HEK293T (cell line): Measurements from ENCODE around the gene RAP1GAP.

Experiments used
- CTCF ChIA-PET: fragments of 350-600 bp; formaldehyde crosslinking; extraction: SDS; loops from one replicate; lab custom pipeline; 2021; ENCODE audit warnings: antibody characterized with exemption, inconsistent platforms; lab: Yijun Ruan, JAX
- POLR2A ChIA-PET: fragments of 350-600 bp; formaldehyde crosslinking; extraction: SDS; loops from one replicate; lab custom pipeline; 2020; ENCODE audit warnings: antibody characterized with exemption, inconsistent platforms; lab: Yijun Ruan, JAX
- DNase-seq: peaks from one replicate; pipeline ENCODE4 v3.0.0; 2012; ENCODE audit warnings: mixed read lengths; ENCODE audit errors: extremely low spot score
- ARNT ChIP-seq: fragments of 450-650 bp; IDR thresholded peaks from 2 replicates; pipeline ENCODE4 v1.6.1; 2017; ENCODE audit warnings: mild to moderate bottlenecking
- BHLHE40 ChIP-seq: fragments of 450-650 bp; IDR thresholded peaks from 2 replicates; pipeline ENCODE4 v1.6.1; 2016; ENCODE audit warnings: mild to moderate bottlenecking, moderate library complexity, borderline replicate concordance
- CTBP1 ChIP-seq: fragments of 450-650 bp; IDR thresholded peaks from 2 replicates; pipeline ENCODE4 v1.6.1; 2016; ENCODE audit warnings: borderline replicate concordance
- ELF4 ChIP-seq: fragments of 450-650 bp; IDR thresholded peaks from 2 replicates; pipeline ENCODE4 v1.6.1; 2017; ENCODE audit warnings: antibody characterized with exemption
- FOXA1 ChIP-seq: fragments of 450-650 bp; IDR thresholded peaks from 2 replicates; pipeline ENCODE4 v1.6.1; 2016; ENCODE audit warnings: mild to moderate bottlenecking
- FOXK2 ChIP-seq: fragments of 450-650 bp; IDR thresholded peaks from 2 replicates; pipeline ENCODE4 v1.6.1; 2016; ENCODE audit warnings: mild to moderate bottlenecking
- FOXM1 ChIP-seq: fragments of 450-650 bp; IDR thresholded peaks from 2 replicates; pipeline ENCODE4 v1.6.1; 2017; ENCODE audit warnings: mild to moderate bottlenecking, borderline replicate concordance
- HDGF ChIP-seq: fragments of 450-650 bp; IDR thresholded peaks from 2 replicates; pipeline ENCODE4 v1.6.1; 2017; ENCODE audit warnings: antibody characterized with exemption, borderline replicate concordance
- L3MBTL2 ChIP-seq: fragments of 450-650 bp; conservative IDR thresholded peaks from 2 replicates; pipeline ENCODE4 v1.6.1; 2016; ENCODE audit warnings: mild to moderate bottlenecking
- LEF1 ChIP-seq: fragments of 450-650 bp; IDR thresholded peaks from 2 replicates; pipeline ENCODE4 v1.6.1; 2017; ENCODE audit warnings: mild to moderate bottlenecking, borderline replicate concordance
- NFRKB ChIP-seq: fragments of 450-650 bp; IDR thresholded peaks from 2 replicates; pipeline ENCODE4 v1.6.1; 2016; ENCODE audit warnings: mild to moderate bottlenecking, moderate library complexity
- SP1 ChIP-seq: fragments of 450-650 bp; IDR thresholded peaks from 2 replicates; pipeline ENCODE4 v1.6.1; 2017
- SUZ12 ChIP-seq: fragments of 450-650 bp; IDR thresholded peaks from 2 replicates; pipeline ENCODE4 v1.6.1; 2016; ENCODE audit warnings: mild to moderate bottlenecking
- TARDBP ChIP-seq: fragments of 450-650 bp; IDR thresholded peaks from 2 replicates; pipeline ENCODE4 v1.6.1; 2016
- ZNF384 ChIP-seq: fragments of 450-650 bp; IDR thresholded peaks from 2 replicates; pipeline ENCODE4 v1.6.1; 2016
- TF ChIP-seq, protein P1 (sequence below): fragments of 450-650 bp; IDR thresholded peaks from 2 replicates; pipeline ENCODE4 v1.6.1; 2016

Gene RAP1GAP

DNA sequence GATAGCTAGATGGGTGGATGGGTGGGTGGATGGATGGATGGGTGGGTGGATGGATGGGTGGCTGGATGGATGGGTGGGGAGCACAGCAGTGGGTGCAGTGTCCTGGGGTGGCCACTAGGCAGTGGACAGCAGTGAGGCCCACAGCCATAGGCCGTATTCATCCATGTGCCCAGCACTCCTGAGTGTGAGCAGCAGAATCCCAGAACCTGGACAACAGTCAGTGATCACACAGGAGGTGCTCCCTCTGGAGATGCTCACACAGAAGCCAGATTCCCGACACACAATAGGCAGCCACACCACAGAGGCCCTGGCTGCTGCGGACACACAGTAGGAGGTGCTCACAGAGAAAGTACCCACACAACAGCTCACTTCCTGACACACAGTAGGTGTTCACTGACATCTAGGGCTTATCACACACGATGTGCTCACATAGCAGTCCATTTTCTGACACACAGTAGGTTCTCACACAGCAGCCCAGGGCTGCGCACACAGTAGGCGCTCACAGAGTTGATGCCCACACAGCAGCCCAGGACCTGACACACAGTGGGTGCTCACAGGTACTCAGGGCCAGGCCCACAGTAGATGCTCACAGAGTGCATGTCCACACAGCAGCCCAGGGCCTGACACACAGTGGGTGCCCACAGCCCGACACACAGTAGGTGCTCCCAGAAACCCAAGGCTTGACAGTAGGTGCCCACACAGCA, 64.0 kb downstream of the RAP1GAP start:
- TF ChIP-seq ARNT (no peak), FOXK2 (no peak), HDGF (no peak), BHLHE40 (no peak), SP1 (no peak), TARDBP (no peak), NFRKB (no peak), ELF4 (no peak), FOXM1 (no peak), SUZ12 (no peak), ZNF384 (no peak), L3MBTL2 (no peak), CTBP1 (no peak), FOXA1 (no peak), LEF1 (no peak)
- TF ChIP-seq, protein P1, sequence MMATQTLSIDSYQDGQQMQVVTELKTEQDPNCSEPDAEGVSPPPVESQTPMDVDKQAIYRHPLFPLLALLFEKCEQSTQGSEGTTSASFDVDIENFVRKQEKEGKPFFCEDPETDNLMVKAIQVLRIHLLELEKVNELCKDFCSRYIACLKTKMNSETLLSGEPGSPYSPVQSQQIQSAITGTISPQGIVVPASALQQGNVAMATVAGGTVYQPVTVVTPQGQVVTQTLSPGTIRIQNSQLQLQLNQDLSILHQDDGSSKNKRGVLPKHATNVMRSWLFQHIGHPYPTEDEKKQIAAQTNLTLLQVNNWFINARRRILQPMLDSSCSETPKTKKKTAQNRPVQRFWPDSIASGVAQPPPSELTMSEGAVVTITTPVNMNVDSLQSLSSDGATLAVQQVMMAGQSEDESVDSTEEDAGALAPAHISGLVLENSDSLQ: no peak
- DNase-seq: no peak
- ChIA-PET POLR2A (no interaction called here), CTCF (no interaction called here)

DNA sequence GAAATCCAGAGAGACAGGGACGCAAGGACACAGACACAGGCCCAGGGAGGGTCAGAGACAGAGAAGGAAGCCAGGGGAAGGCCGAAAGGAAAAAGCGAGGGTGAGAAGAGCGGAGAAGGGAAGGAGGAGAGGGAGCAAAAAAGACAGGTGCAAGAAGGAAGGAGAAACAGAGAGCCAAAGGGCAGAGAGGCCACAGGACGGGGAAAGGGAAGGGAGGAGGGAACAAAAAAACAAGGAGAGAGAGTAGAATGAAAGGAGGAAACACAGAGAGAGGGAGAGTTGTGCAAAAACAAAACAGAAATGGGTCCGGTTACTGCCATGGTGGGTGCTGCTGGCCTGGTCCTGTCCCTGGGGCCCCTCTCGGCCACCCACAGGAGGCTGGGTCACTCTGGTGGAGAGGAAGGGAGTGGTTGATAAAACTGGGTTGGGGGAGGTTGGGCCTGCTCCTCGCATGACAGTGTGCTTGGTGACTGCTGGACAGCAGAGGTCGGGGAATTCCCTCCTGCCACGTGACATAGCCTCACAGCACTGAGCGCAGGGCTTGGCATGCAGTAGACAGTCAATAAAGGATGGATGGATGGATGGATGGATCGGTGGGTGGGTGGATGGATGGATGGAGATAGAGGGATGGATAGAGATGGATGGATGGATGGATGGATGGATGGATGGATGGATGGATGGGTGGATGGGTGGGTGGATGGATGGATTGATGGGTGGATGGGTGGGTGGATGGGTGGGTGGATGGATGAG, 64.8 kb downstream of the RAP1GAP start:
- DNase-seq: no peak
- CTCF ChIA-PET: no interaction called here
- POLR2A ChIA-PET: no interaction called here
- TF ChIP-seq CTBP1: no peak
- TF ChIP-seq SUZ12: no peak
- TF ChIP-seq ZNF384: no peak
- TF ChIP-seq LEF1: no peak
- TF ChIP-seq FOXM1: no peak
- TF ChIP-seq ARNT: no peak
- TF ChIP-seq FOXK2: no peak

DNA sequence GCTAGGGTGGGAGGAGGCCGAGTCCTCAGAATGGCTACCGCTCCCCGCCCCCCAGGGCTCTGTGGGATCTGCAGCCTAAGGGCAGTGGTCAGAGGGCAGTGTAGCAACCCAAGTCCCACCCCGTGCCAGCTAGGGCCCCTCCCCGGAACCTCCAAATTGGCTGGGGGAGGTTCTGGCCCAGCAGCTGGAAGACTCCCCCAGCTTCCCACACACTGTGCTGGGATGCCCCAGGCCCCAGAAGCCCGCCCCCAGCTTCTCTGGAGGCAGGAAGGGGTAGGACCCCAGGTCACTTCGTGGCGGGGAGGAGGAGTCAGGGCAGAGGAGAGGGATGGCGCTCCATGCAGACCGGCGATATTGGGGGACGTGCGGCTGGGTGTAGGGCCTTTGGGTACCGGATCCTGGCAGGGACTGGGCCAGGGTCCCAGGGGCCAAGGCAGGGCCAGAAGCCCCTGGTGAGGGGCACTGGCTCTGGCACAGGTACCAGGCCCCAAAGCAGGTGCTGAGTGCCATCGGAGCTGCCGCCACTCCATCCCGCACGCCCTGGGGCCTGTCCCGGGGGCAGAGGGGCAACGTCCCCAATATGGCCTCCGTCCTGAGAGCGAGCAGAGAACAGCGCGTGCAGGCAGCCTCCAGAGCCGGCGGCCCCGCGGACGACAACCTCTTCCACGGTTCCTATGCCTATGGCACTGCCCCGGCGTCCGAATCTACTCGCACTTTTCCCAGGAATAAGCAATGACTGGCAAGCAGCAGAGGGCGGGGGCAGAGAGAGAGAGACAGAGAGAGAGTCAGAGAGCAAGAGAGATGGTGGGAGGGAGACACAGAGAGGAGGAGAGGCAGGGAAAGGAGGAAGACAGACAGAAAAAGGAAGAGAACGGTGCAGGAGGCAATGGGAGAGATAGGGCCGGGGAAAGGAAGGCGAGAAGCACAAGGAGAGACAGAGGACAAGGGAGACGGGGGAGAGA, 65.7 kb downstream of the RAP1GAP start:
- no peak for DNase-seq
- TF ChIP-seq NFRKB: no peak
- no peak for TF ChIP-seq TARDBP
- no peak for TF ChIP-seq FOXK2
- TF ChIP-seq ELF4: no peak
- no peak for TF ChIP-seq LEF1
- no peak for TF ChIP-seq SUZ12
- TF ChIP-seq FOXM1: no peak
- no peak for TF ChIP-seq FOXA1
- TF ChIP-seq ARNT: no peak
- TF ChIP-seq ZNF384: no peak
- no peak for TF ChIP-seq HDGF
- TF ChIP-seq CTBP1: no peak
- TF ChIP-seq, protein P1: no peak
- no peak for TF ChIP-seq L3MBTL2
- TF ChIP-seq SP1: no peak
- no peak for TF ChIP-seq BHLHE40
- CTCF ChIA-PET: no interaction called here
- POLR2A ChIA-PET: no interaction called here

DNA sequence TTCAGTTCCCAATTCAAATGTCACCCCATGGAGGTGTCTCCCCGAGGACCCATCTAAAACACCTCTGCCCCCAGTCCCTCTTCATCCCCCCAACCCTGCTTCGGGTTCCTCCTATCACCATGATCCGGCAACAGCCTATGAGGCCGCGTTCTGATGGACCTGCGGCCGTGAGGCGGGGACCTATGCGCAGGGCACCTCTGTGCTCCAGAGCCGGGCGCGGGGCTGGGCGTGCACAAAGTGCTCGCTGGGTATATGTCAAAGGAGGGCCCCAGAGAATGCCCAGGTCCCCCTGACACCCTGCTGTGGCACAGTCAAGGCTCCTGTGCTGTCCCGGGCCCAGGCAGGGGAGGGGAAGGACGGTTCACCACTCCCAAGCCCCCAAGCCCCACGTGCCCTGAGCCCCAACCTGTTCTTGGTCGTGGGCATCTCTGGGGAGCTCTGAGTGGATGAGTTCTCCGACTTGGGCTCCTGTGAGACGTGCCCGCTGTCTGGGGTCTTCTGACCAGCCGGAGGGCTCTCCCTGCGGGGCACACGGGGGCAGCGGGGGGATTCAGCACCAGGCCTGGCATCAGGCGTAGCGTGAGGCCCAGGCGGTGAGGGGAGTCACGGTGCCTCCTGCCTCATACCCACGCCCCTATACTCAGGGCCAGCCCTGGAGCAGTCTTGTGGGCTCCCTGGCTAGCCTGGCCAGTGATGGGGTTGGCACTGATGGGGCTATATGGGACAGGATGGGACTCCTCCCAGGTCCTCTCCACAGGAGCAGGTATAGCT, 67.7 kb downstream of the RAP1GAP start:
- CTCF ChIA-PET: no interaction called here
- POLR2A ChIA-PET: interaction anchor here (1.0 kb wide), 1 partner anchor 21 kb away, joined by 3 read pairs; no protein-coding TSS in a partner anchor
- TF ChIP-seq FOXA1 (no peak), BHLHE40 (no peak), ELF4 (no peak), TARDBP (no peak), L3MBTL2 (no peak), CTBP1 (no peak), FOXM1 (no peak), LEF1 (no peak), FOXK2 (no peak), SP1 (no peak), SUZ12 (no peak), HDGF (no peak), ARNT (no peak), ZNF384 (no peak), NFRKB (no peak)
- TF ChIP-seq, protein P1: no peak
- no peak for DNase-seq
